ENCODE measurements around the gene SLF2. TPM values are rescaled to one million over a fixed set of nuclear protein-coding genes. Genes with fewer than 3 reads are reported as not detected.

The SLF2 gene
- total and polyA plus RNA-seq, 9 of the 15 experiments (the other 6 are each of a cell fraction or from before 2014, with no cell fraction given), result 1.7 to 18.4 (median 7.8) TPM

DNA sequence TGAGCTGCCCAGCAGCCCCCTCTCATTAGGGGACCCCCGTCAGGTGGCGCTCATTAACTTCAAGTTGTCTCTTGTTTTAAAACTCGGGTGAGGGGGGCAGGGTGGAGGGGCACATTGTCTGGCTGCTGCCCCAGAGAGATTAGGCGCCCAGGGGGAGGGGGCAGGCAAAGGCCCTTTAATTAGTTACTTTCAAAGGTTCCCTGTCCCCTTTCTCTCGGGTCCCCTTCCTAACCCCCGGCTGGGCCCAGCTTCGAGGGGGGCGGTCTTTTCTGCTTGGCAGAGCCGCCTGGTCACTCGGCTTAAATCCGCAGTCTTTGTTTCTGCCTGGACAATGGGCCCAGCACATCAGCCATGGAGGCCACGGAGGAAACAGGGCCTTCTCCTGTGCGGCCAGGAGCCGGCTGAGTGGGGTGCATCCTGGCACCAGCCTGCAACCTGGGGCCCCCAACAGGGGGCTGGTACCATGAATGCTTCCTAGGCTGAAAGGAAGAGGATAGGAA is 38.9 kb upstream of the SLF2 start:
- peaks cover 3% of the 10 kb centered on the region for H3K9me1 ChIP-seq (ENCODE audit: control insufficient read depth, insufficient read depth, low read length)
- no peak for DNase-seq (ENCODE audit: extremely low read depth in 1 of 4, low spot score in 3 of 4)
- ChIA-PET POLR2A (interaction anchor here (0.6 kb wide), 2 partner anchors 8 to 325 kb away, joined by 3 read pairs; no protein-coding TSS in a partner anchor), CTCF (ENCODE audit: low intra/inter-chr PET ratio) (no interaction called here)
- in situ Hi-C loops (cut with MboI) (loop anchor here (10.0 to 25.0 kb wide), 2 partner anchors 312 to 439 kb away; no protein-coding TSS in a partner anchor), intact Hi-C loops (cut with micrococcal nuclease) (loop anchor here (10.0 kb wide), 2 partner anchors 109 to 529 kb away; partner anchors contain the start of gene SCD)
- H3K4me3 ChIP-seq, result no peak overlapping the region
- peaks cover 5 to 41% of the 10 kb centered on the region in 2 experiments; a peak in 4 of 5 replicates for H3K27me3 ChIP-seq (ENCODE audit: control insufficient read depth in 2 of 2, insufficient read depth in 2 of 2, low read length in 2 of 2)
- ATAC-seq, result no peak
- H3K4me2 ChIP-seq (ENCODE audit: insufficient read depth, low read length), result no peak overlapping the region
- 0% methylated on average over 5 of the region's 14 CpGs for WGBS (ENCODE audit: insufficient coverage, low coverage, missing lambda C conversion rate)
- no peaks in the 10 kb centered on the region for H3K79me2 ChIP-seq (ENCODE audit: control insufficient read depth, insufficient read depth, low read length)
- H3K4me1 ChIP-seq (replicated peaks in 1 of 2; ENCODE audit: control insufficient read depth in 2 of 2, insufficient read depth in 2 of 2, low read length in 2 of 2), result no peaks in the 10 kb centered on the region; a peak in 1 of 5 replicates
- H3K9ac ChIP-seq (ENCODE audit: insufficient read depth in 1 of 2, low read depth in 2 of 2, low read length in 2 of 2), result no peak overlapping the region
- no peak overlapping the region for H2AFZ ChIP-seq (ENCODE audit: low read depth, low read length)
- H3K27ac ChIP-seq (ENCODE audit: extremely low read depth, low read depth, low read length), result no peak overlapping the region
- no TSS peak for BruUV-seq (replicated peaks)
- no peaks in the 10 kb centered on the region for H3K9me3 ChIP-seq (replicated peaks; ENCODE audit: control insufficient read depth, insufficient read depth, low read depth, low read length)
- peaks cover 10% of the 10 kb centered on the region for H4K20me1 ChIP-seq (replicated peaks; ENCODE audit: control insufficient read depth, insufficient read depth, low read length)
- no peaks in the 10 kb centered on the region for H3K36me3 ChIP-seq (ENCODE audit: control insufficient read depth, insufficient read depth, low read length)
- no peak for TF ChIP-seq MECOM (CRISPR knock-in tag; IDR thresholded peaks at IDR 0.05)
- TF ChIP-seq, protein P1, sequence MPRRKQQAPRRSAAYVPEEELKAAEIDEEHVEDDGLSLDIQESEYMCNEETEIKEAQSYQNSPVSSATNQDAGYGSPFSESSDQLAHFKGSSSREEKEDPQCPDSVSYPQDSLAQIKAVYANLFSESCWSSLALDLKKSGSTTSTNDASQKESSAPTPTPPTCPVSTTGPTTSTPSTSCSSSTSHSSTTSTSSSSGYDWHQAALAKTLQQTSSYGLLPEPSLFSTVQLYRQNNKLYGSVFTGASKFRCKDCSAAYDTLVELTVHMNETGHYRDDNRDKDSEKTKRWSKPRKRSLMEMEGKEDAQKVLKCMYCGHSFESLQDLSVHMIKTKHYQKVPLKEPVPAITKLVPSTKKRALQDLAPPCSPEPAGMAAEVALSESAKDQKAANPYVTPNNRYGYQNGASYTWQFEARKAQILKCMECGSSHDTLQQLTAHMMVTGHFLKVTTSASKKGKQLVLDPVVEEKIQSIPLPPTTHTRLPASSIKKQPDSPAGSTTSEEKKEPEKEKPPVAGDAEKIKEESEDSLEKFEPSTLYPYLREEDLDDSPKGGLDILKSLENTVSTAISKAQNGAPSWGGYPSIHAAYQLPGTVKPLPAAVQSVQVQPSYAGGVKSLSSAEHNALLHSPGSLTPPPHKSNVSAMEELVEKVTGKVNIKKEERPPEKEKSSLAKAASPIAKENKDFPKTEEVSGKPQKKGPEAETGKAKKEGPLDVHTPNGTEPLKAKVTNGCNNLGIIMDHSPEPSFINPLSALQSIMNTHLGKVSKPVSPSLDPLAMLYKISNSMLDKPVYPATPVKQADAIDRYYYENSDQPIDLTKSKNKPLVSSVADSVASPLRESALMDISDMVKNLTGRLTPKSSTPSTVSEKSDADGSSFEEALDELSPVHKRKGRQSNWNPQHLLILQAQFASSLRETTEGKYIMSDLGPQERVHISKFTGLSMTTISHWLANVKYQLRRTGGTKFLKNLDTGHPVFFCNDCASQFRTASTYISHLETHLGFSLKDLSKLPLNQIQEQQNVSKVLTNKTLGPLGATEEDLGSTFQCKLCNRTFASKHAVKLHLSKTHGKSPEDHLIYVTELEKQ (CRISPR knock-in tag; IDR thresholded peaks at IDR 0.05), result no peak
- no peak for TF ChIP-seq TSC22D4 (tag; IDR thresholded peaks at IDR 0.05)
- TF ChIP-seq, protein P2, sequence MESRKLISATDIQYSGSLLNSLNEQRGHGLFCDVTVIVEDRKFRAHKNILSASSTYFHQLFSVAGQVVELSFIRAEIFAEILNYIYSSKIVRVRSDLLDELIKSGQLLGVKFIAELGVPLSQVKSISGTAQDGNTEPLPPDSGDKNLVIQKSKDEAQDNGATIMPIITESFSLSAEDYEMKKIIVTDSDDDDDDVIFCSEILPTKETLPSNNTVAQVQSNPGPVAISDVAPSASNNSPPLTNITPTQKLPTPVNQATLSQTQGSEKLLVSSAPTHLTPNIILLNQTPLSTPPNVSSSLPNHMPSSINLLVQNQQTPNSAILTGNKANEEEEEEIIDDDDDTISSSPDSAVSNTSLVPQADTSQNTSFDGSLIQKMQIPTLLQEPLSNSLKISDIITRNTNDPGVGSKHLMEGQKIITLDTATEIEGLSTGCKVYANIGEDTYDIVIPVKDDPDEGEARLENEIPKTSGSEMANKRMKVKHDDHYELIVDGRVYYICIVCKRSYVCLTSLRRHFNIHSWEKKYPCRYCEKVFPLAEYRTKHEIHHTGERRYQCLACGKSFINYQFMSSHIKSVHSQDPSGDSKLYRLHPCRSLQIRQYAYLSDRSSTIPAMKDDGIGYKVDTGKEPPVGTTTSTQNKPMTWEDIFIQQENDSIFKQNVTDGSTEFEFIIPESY (CRISPR knock-in tag; IDR thresholded peaks at IDR 0.05), result no peak
- no peak for TF ChIP-seq SREBF1 (IDR thresholded peaks at IDR 0.05; ENCODE audit: borderline replicate concordance, low read depth, low read length)
- TF ChIP-seq STAT5A (IDR thresholded peaks at IDR 0.05; ENCODE audit: borderline replicate concordance, low read length), result no peak
- TF ChIP-seq, protein P3, sequence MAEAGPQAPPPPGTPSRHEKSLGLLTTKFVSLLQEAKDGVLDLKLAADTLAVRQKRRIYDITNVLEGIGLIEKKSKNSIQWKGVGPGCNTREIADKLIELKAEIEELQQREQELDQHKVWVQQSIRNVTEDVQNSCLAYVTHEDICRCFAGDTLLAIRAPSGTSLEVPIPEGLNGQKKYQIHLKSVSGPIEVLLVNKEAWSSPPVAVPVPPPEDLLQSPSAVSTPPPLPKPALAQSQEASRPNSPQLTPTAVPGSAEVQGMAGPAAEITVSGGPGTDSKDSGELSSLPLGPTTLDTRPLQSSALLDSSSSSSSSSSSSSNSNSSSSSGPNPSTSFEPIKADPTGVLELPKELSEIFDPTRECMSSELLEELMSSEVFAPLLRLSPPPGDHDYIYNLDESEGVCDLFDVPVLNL (CRISPR knock-in tag; IDR thresholded peaks at IDR 0.05; ENCODE audit: low read depth), result no peak
- TF ChIP-seq DACH1 (IDR thresholded peaks at IDR 0.05; ENCODE audit: partially characterized antibody), result no peak
- no peak for TF ChIP-seq RBFOX2 (IDR thresholded peaks at IDR 0.05; ENCODE audit: low read depth, low read length)
- TF ChIP-seq SOX6 (IDR thresholded peaks at IDR 0.05), result no peak
- TF ChIP-seq, protein P4, sequence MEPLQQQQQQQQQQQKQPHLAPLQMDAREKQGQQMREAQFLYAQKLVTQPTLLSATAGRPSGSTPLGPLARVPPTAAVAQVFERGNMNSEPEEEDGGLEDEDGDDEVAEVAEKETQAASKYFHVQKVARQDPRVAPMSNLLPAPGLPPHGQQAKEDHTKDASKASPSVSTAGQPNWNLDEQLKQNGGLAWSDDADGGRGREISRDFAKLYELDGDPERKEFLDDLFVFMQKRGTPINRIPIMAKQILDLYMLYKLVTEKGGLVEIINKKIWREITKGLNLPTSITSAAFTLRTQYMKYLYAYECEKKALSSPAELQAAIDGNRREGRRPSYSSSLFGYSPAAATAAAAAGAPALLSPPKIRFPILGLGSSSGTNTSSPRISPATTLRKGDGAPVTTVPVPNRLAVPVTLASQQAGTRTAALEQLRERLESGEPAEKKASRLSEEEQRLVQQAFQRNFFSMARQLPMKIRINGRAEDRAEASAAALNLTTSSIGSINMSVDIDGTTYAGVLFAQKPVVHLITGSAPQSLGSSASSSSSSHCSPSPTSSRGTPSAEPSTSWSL (CRISPR knock-in tag; IDR thresholded peaks at IDR 0.05; ENCODE audit: borderline replicate concordance), result no peak
- TF ChIP-seq ADNP (tag; IDR thresholded peaks at IDR 0.05), result no peak
- TF ChIP-seq ZNF23 (CRISPR knock-in tag; IDR thresholded peaks at IDR 0.05), result no peak
- no peak for TF ChIP-seq IRF2 (CRISPR knock-in tag; IDR thresholded peaks at IDR 0.05)
- TF ChIP-seq GATAD2A (IDR thresholded peaks at IDR 0.05), result no peak
- TF ChIP-seq CBX1 (IDR thresholded peaks at IDR 0.05; ENCODE audit: low read depth), result no peak
- no peak for FAIRE-seq
